GM18499 (cell line): Measurements from ENCODE around the gene MMP1.
"Not testable (repeated sequence)": the region's sequence is repeated elsewhere in the genome, so short reads cannot be mapped to it uniquely, and the experiment has no call there.

Source experiments
- ATAC-seq: cut with Tn5 transposase; IDR thresholded peaks from one replicate; pipeline ENCODE4 v1.9.1; 2021; ENCODE audit warnings: moderate number of reproducible peaks; ENCODE audit not compliant: insufficient read depth, unreplicated experiment

MMP1 gene

GRCh38 chr11:102763440-102763839, 34.5 kb downstream of the MMP1 start:
- ATAC-seq: no peak

GRCh38 chr11:102762361-102762767, 35.6 kb downstream of the MMP1 start:
- ATAC-seq: no peak

GRCh38 chr11:102761646-102762238, 36.2 kb downstream of the MMP1 start:
- no peak for ATAC-seq

- ATAC-seq: no peak
Observed at GRCh38 chr11:102760344-102761035, 37.5 kb downstream of the MMP1 start.

- ATAC-seq: no peak
Observed at GRCh38 chr11:102757823-102758549, 40.0 kb downstream of the MMP1 start.

- no peak for ATAC-seq
Observed at GRCh38 chr11:102753267-102753666, 44.7 kb downstream of the MMP1 start.

GRCh38 chr11:102751673-102752072, 46.3 kb downstream of the MMP1 start:
- no peak for ATAC-seq

- no peak for ATAC-seq
Observed at GRCh38 chr11:102749101-102749722, 48.7 kb downstream of the MMP1 start.

GRCh38 chr11:102746746-102747578, 51.0 kb downstream of the MMP1 start:
- not testable (repeated sequence) for ATAC-seq
